GM23338 (cell line): ENCODE results near the gene AZIN2. TPM values are rescaled to one million over a fixed set of nuclear protein-coding genes. Genes with fewer than 3 reads are reported as not detected.

ENCODE experiments used
- ATAC-seq: fragments of 200-7000 bp; cut with Tn5 transposase; 3 replicates; pipeline ENCODE4 v1.9.1; 2020
- DNase-seq: peaks from one replicate; pipeline ENCODE4 v3.0.0-alpha.2; 2015; ENCODE audit warnings: low spot score
- H2AFZ ChIP-seq: fragments of 200-600 bp; sonication (generic); 2 replicates; pipeline ENCODE4 v1.8.0; 2016; ENCODE audit warnings: antibody characterized with exemption, mild to moderate bottlenecking, moderate library complexity
- H3F3A ChIP-seq: fragments of 200-600 bp; sonication (generic); replicated peaks from 2 replicates; pipeline ENCODE4 v1.8.0; 2017; ENCODE audit warnings: antibody characterized with exemption, mixed run types, low read depth
- H3K27ac ChIP-seq: fragments of 200-600 bp; sonication (generic); 2 replicates; pipeline ENCODE4 v1.6.1; 2016; ENCODE audit warnings: low read depth
- H3K27me3 ChIP-seq: fragments of 200-600 bp; sonication (generic); 2 replicates; pipeline ENCODE4 v1.8.0; 2016; ENCODE audit warnings: mild to moderate bottlenecking, mixed run types, moderate library complexity; ENCODE audit not compliant: insufficient read depth
- H3K36me3 ChIP-seq: fragments of 200-600 bp; sonication (generic); 2 replicates; pipeline ENCODE4 v1.8.0; 2016; ENCODE audit warnings: mild to moderate bottlenecking; ENCODE audit not compliant: insufficient read depth
- H3K4me1 ChIP-seq: fragments of 200-600 bp; sonication (generic); 2 replicates; pipeline ENCODE4 v1.8.0; 2016; ENCODE audit warnings: mild to moderate bottlenecking, moderate library complexity; ENCODE audit not compliant: insufficient read depth
- H3K4me2 ChIP-seq: fragments of 200-600 bp; sonication (generic); 2 replicates; pipeline ENCODE4 v1.7.1; 2017; ENCODE audit warnings: mixed run types
- H3K4me3 ChIP-seq: fragments of 200-600 bp; sonication (generic); 2 replicates; pipeline ENCODE4 v1.6.1; 2016; ENCODE audit warnings: mixed run types
- H3K79me2 ChIP-seq: fragments of 200-600 bp; sonication (generic); replicated peaks from 2 replicates; pipeline ENCODE4 v1.8.0; 2017; ENCODE audit warnings: mild to moderate bottlenecking; ENCODE audit not compliant: insufficient read depth
- H3K9me2 ChIP-seq: fragments of 200-600 bp; sonication (generic); 2 replicates; pipeline ENCODE4 v1.8.0; 2017; ENCODE audit not compliant: insufficient read depth
- H4K20me1 ChIP-seq: fragments of 200-600 bp; sonication (generic); replicated peaks from 2 replicates; pipeline ENCODE4 v1.8.0; 2017; ENCODE audit warnings: mild to moderate bottlenecking; ENCODE audit not compliant: insufficient read depth
- H3K27ac Mint-ChIP-seq: 2 replicates; pipeline ENCODE4 v1.8.0; 2020; ENCODE audit warnings: inconsistent platforms, mild to moderate bottlenecking, moderate library complexity, mixed read lengths
- H3K27me3 Mint-ChIP-seq: 3 replicates; pipeline ENCODE4 v1.8.0; 2022; ENCODE audit warnings: low read depth, mild to moderate bottlenecking, moderate library complexity, mixed read lengths, inconsistent platforms; ENCODE audit not compliant: insufficient read depth, poor library complexity
- H3K36me3 Mint-ChIP-seq: 3 replicates; pipeline ENCODE4 v1.8.0; 2021; ENCODE audit warnings: low read depth, mild to moderate bottlenecking, inconsistent platforms, moderate library complexity, mixed read lengths
- H3K4me1 Mint-ChIP-seq: 3 replicates; pipeline ENCODE4 v1.8.0; 2020; ENCODE audit warnings: mild to moderate bottlenecking, inconsistent platforms, mixed read lengths
- H3K4me3 Mint-ChIP-seq: 3 replicates; pipeline ENCODE4 v1.8.0; 2021; ENCODE audit warnings: moderate library complexity, mild to moderate bottlenecking, inconsistent platforms, mixed read lengths
- H3K9me3 Mint-ChIP-seq: 3 replicates; pipeline ENCODE4 v1.8.0; 2020; ENCODE audit warnings: moderate library complexity, mild to moderate bottlenecking, inconsistent platforms, mixed read lengths
- CREB1 ChIP-seq: fragments of 250-450 bp; sonication (Bioruptor Pico); IDR thresholded peaks from 2 replicates; pipeline ENCODE4 v1.5.0; 2020; ENCODE audit warnings: low read depth, mild to moderate bottlenecking, moderate library complexity
- NANOG ChIP-seq: IDR thresholded peaks from 2 replicates; pipeline ENCODE4 v1.6.1; 2016; ENCODE audit warnings: antibody characterized with exemption, borderline replicate concordance
- POLR2AphosphoS5 ChIP-seq: IDR thresholded peaks from 2 replicates; pipeline ENCODE4 v1.6.1; 2016; ENCODE audit warnings: antibody characterized with exemption, low read depth
- ZNF331 ChIP-seq: fragments of 250-450 bp; sonication (Bioruptor Pico); IDR thresholded peaks from 2 replicates; pipeline ENCODE4 v1.5.0; 2020; ENCODE audit warnings: low read depth, mild to moderate bottlenecking, moderate library complexity
- polyA plus RNA-seq: library from polyadenylated mRNA; unstranded; fragments of >200 nt; fragmentation: Nextera tagmentation; extraction: Ambion mirVana; gene quantifications from 2 replicates; pipeline ENCODE4 v1.2.1, GENCODE V29; 2016
- total RNA-seq: library from RNA; depleted of rRNA; stranded (reverse); fragments of >200 nt; shearing (Covaris generic); gene quantifications from 2 replicates; pipeline ENCODE4 v1.2.3, GENCODE V29; 2014
- TF ChIP-seq, protein P1 (sequence below), 2 experiments: fragments of 200-600 bp in 1 of 2; sonication (generic) in 1 of 2; conservative IDR thresholded peaks; 2 replicates each; pipeline versions ENCODE4 v1.5.1 to v1.6.1; 2016 to 2017; ENCODE audit warnings: antibody characterized with exemption in 2 of 2, low read depth in 2 of 2, mild to moderate bottlenecking in 2 of 2, moderate library complexity in 1 of 2

The AZIN2 gene
- total and polyA plus RNA-seq, 2 experiments from 2014 or later = 0.37 to 1.2 TPM

DNA sequence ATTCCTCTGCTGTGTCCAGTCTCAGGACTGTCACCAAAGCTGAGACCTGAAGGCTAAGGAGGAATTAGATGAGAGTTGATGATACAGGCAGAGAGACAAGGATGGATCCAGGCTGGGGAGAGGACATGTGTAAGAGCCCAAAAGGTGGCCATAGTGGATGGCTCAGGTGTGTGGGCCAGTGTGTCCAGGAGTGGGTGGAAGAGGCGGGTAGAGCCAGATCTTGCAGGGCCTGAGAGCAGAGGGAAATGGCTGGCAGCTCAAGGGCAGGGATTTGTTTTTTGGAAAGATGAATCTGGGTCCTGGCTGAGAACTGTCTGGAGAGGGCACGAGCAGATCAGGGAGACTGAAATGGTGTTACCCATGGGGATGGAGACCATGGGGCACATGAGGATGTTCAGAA, 38.1 kb downstream of the AZIN2 start:
- Mint-ChIP-seq H3K4me1 (peaks cover 12% of the 10 kb centered on the region; the same call in 2 of the 3 replicates), H3K36me3 (no peaks in the 10 kb centered on the region; the same call in 2 of the 3 replicates), H3K27me3 (peaks cover 19% of the 10 kb centered on the region), H3K9me3 (no peaks in the 10 kb centered on the region), H3K4me3 (peak overlapping the region; percentile 6; the same call in 1 of the 3 replicates), H3K27ac (no peak overlapping the region)
- ATAC-seq = no peak
- H3K9me2 ChIP-seq = 0 out of 2 replicates have a peak, but pooled peaks cover 3% of the 10 kb centered on the region
- H2AFZ ChIP-seq = no peak overlapping the region
- no peaks in the 10 kb centered on the region for H4K20me1 ChIP-seq
- peaks cover 10% of the 10 kb centered on the region; the same call in 1 of the 2 replicates for H3K27me3 ChIP-seq
- H3F3A ChIP-seq = no peaks in the 10 kb centered on the region
- H3K27ac ChIP-seq = no peak overlapping the region
- TF ChIP-seq, protein P1, sequence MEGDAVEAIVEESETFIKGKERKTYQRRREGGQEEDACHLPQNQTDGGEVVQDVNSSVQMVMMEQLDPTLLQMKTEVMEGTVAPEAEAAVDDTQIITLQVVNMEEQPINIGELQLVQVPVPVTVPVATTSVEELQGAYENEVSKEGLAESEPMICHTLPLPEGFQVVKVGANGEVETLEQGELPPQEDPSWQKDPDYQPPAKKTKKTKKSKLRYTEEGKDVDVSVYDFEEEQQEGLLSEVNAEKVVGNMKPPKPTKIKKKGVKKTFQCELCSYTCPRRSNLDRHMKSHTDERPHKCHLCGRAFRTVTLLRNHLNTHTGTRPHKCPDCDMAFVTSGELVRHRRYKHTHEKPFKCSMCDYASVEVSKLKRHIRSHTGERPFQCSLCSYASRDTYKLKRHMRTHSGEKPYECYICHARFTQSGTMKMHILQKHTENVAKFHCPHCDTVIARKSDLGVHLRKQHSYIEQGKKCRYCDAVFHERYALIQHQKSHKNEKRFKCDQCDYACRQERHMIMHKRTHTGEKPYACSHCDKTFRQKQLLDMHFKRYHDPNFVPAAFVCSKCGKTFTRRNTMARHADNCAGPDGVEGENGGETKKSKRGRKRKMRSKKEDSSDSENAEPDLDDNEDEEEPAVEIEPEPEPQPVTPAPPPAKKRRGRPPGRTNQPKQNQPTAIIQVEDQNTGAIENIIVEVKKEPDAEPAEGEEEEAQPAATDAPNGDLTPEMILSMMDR (conservative IDR thresholded peaks at IDR 0.05; ENCODE audit: low read depth in 2 of 2) = no peak
- no peak for TF ChIP-seq NANOG
- no peak for TF ChIP-seq POLR2AphosphoS5
- no peaks in the 10 kb centered on the region for H3K36me3 ChIP-seq
- no peaks in the 10 kb centered on the region for H3K79me2 ChIP-seq
- no peaks in the 10 kb centered on the region for H3K4me1 ChIP-seq
- no peak for DNase-seq
- H3K4me3 ChIP-seq = no peak overlapping the region
- H3K4me2 ChIP-seq = no peak overlapping the region

DNA sequence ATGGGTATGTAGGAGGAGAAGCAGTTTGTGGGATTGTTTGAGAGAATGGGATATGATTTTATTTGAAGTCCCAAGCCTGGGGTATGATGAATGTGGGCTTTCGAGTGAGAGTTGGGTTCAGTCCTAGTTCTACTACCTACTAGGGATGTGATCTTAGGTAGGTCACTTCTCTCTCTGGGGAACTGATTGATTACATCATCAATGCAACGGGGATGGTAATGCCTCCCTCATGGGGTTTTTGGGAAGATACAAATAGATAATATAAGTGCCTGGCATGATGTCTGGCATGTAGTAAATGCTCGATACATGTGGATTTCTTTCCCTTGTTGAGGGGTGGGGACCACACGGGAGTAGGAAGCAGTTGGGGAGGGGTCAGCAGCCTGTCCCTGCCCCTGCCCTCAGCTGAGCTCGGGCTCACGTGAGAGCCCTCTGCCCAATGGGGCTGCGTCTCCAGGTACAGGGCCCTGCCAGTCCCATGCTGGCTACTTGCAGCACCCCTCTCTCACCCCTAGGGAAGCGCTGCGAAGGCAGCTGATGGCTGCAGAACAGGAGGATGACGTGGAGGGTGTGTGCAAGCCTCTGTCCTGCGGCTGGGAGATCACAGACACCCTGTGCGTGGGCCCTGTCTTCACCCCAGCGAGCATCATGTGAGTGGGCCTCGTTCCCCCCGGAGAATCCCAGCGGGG, 38.7 kb downstream of the AZIN2 start:
- Histone ChIP-seq H3K9me2 (0 out of 2 replicates have a peak, but pooled peaks cover 3% of the 10 kb centered on the region), H3K27ac (no peak overlapping the region), H3K36me3 (no peaks in the 10 kb centered on the region), H3K4me3 (no peak overlapping the region), H3K27me3 (peaks cover 10% of the 10 kb centered on the region; the same call in 1 of the 2 replicates), H3K4me2 (peak overlapping the region; percentile 60; the same call in 1 of the 2 replicates), H3F3A (no peaks in the 10 kb centered on the region), H4K20me1 (no peaks in the 10 kb centered on the region), H3K4me1 (no peaks in the 10 kb centered on the region), H2AFZ (peak overlapping the region; percentile 63; the same call in 1 of the 2 replicates), H3K79me2 (no peaks in the 10 kb centered on the region)
- TF ChIP-seq ZNF331 (CRISPR knock-in tag) (no peak), CREB1 (CRISPR knock-in tag) (0 out of 2 replicates have a peak, but pooled peaks have one; percentile 25), NANOG (no peak)
- TF ChIP-seq, protein P1 (conservative IDR thresholded peaks at IDR 0.05; ENCODE audit: low read depth in 2 of 2) = peak; percentile 33 to 52
- ATAC-seq = peak; percentile 100
- peaks cover 12% of the 10 kb centered on the region; the same call in 2 of the 3 replicates for H3K4me1 Mint-ChIP-seq
- H3K27ac Mint-ChIP-seq = no peak overlapping the region
- H3K36me3 Mint-ChIP-seq = no peaks in the 10 kb centered on the region; the same call in 2 of the 3 replicates
- H3K27me3 Mint-ChIP-seq = peaks cover 19% of the 10 kb centered on the region
- H3K9me3 Mint-ChIP-seq = no peaks in the 10 kb centered on the region; the same call in 2 of the 3 replicates
- peak overlapping the region; percentile 5; the same call in 1 of the 3 replicates for H3K4me3 Mint-ChIP-seq
- peak; percentile 84 for DNase-seq
